ENCODE data around the gene WBP1L. TPM values are rescaled to one million over a fixed set of nuclear protein-coding genes. Genes with fewer than 3 reads are reported as not detected.

The WBP1L gene
- total and polyA plus RNA-seq, 2 experiments from 2014 or later: 7.0 to 55.7 TPM

GRCh38 chr10:102865620-102866019, 121.9 kb downstream of the WBP1L start:
- peaks cover 2% of the 10 kb centered on the region for H3K27me3 Mint-ChIP-seq (ENCODE audit: insufficient read depth, low read depth, poor library complexity)
- H3K27ac Mint-ChIP-seq: no peak overlapping the region
- no peak for TF ChIP-seq ZNF331 (CRISPR knock-in tag; IDR thresholded peaks at IDR 0.05; ENCODE audit: low read depth)
- no peak for TF ChIP-seq CREB1 (CRISPR knock-in tag; IDR thresholded peaks at IDR 0.05; ENCODE audit: low read depth)
- TF ChIP-seq NANOG (IDR thresholded peaks at IDR 0.05; ENCODE audit: borderline replicate concordance): no peak
- no peak for TF ChIP-seq CTCF (conservative IDR thresholded peaks at IDR 0.05; ENCODE audit: low read depth in 2 of 2)
- H3K36me3 Mint-ChIP-seq (ENCODE audit: low read depth): no peaks in the 10 kb centered on the region; the same call in 2 of the 3 replicates
- no peak overlapping the region for H3K4me3 Mint-ChIP-seq
- no peak for ATAC-seq
- H3K4me1 ChIP-seq (ENCODE audit: insufficient read depth): no peaks in the 10 kb centered on the region
- no peak for DNase-seq (ENCODE audit: low spot score)
- H3K36me3 ChIP-seq (ENCODE audit: insufficient read depth): no peaks in the 10 kb centered on the region; the same call in 1 of the 2 replicates
- H3K9me2 ChIP-seq (ENCODE audit: insufficient read depth): no peaks in the 10 kb centered on the region
- H3K4me1 Mint-ChIP-seq: peaks cover 8% of the 10 kb centered on the region
- H3K27me3 ChIP-seq (ENCODE audit: insufficient read depth): no peaks in the 10 kb centered on the region
- no peak overlapping the region for H3K4me2 ChIP-seq
- no peak overlapping the region for H3K27ac ChIP-seq (ENCODE audit: low read depth)
- no peaks in the 10 kb centered on the region for H4K20me1 ChIP-seq (replicated peaks; ENCODE audit: insufficient read depth)
- no peak overlapping the region for H3K4me3 ChIP-seq
- H3F3A ChIP-seq (replicated peaks; ENCODE audit: low read depth): peaks cover 6% of the 10 kb centered on the region
- no peak overlapping the region for H2AFZ ChIP-seq
- H3K9me3 Mint-ChIP-seq: no peaks in the 10 kb centered on the region
- H3K79me2 ChIP-seq (replicated peaks; ENCODE audit: insufficient read depth): no peaks in the 10 kb centered on the region

Small RNA genes within 50 kb of the gene (small RNA-seq; reads per million reads assigned to genes)
- gene RNU6-1231P (ENCODE audit: low replicate concordance): not detected

Other genes starting within 250 kb of the WBP1L start
- gene ACTR1A, start 241.2 kb upstream of the WBP1L start, total RNA-seq (2014; rRNA removed; shearing (Covaris generic)): 96.9 and 101 TPM in 2 replicates
- 39.4 and 41.2 TPM in 2 replicates for gene ACTR1A, start 241.2 kb upstream of the WBP1L start, polyA plus RNA-seq (2016; fragmentation: Nextera tagmentation; extraction: Ambion mirVana)
- gene SUFU, start 240.0 kb upstream of the WBP1L start, total RNA-seq (2014; rRNA removed; shearing (Covaris generic)): 5.6 and 6.6 TPM in 2 replicates
- gene SUFU, start 240.0 kb upstream of the WBP1L start, polyA plus RNA-seq (2016; fragmentation: Nextera tagmentation; extraction: Ambion mirVana): 2.8 and 3.3 TPM in 2 replicates
- gene TRIM8, start 99.5 kb upstream of the WBP1L start, total RNA-seq (2014; rRNA removed; shearing (Covaris generic)): 33.4 and 36.7 TPM in 2 replicates
- 15.1 and 20.2 TPM in 2 replicates for gene TRIM8, start 99.5 kb upstream of the WBP1L start, polyA plus RNA-seq (2016; fragmentation: Nextera tagmentation; extraction: Ambion mirVana)
- gene ARL3, start 29.6 kb upstream of the WBP1L start, total RNA-seq (2014; rRNA removed; shearing (Covaris generic)): 8.5 and 9.4 TPM in 2 replicates
- 22.6 and 23.0 TPM in 2 replicates for gene ARL3, start 29.6 kb upstream of the WBP1L start, polyA plus RNA-seq (2016; fragmentation: Nextera tagmentation; extraction: Ambion mirVana)
- gene SFXN2, start 29.3 kb upstream of the WBP1L start, total RNA-seq (2014; rRNA removed; shearing (Covaris generic)): 5.7 and 9.1 TPM in 2 replicates
- gene SFXN2, start 29.3 kb upstream of the WBP1L start, polyA plus RNA-seq (2016; fragmentation: Nextera tagmentation; extraction: Ambion mirVana): 6.2 and 7.2 TPM in 2 replicates
- not detected in 2 replicates for gene CYP17A1, start 93.5 kb downstream of the WBP1L start, total RNA-seq (2014; rRNA removed; shearing (Covaris generic))
- not detected in 2 replicates for gene CYP17A1, start 93.5 kb downstream of the WBP1L start, polyA plus RNA-seq (2016; fragmentation: Nextera tagmentation; extraction: Ambion mirVana)
- 5.6 and 6.0 TPM in 2 replicates for gene BORCS7, start 110.3 kb downstream of the WBP1L start, total RNA-seq (2014; rRNA removed; shearing (Covaris generic))
- gene BORCS7, start 110.3 kb downstream of the WBP1L start, polyA plus RNA-seq (2016; fragmentation: Nextera tagmentation; extraction: Ambion mirVana): 7.8 and 9.0 TPM in 2 replicates
- 8.8 and 10.5 TPM in 2 replicates for gene AS3MT, start 125.5 kb downstream of the WBP1L start, total RNA-seq (2014; rRNA removed; shearing (Covaris generic))
- 6.3 and 7.2 TPM in 2 replicates for gene AS3MT, start 125.5 kb downstream of the WBP1L start, polyA plus RNA-seq (2016; fragmentation: Nextera tagmentation; extraction: Ambion mirVana)
- 23.8 and 31.3 TPM in 2 replicates for gene CNNM2, start 174.3 kb downstream of the WBP1L start, total RNA-seq (2014; rRNA removed; shearing (Covaris generic))
- gene CNNM2, start 174.3 kb downstream of the WBP1L start, polyA plus RNA-seq (2016; fragmentation: Nextera tagmentation; extraction: Ambion mirVana): 4.5 and 5.2 TPM in 2 replicates